Choroid plexus epithelial cell (primary cell): Measurements from ENCODE around the gene SFMBT2.

Experiments used
- DNase-seq: peaks from one replicate; pipeline ENCODE4 v3.0.0-alpha.2; 2010; ENCODE audit warnings: low read depth
- H3K4me3 ChIP-seq: 2 replicates; pipeline ENCODE4 v1.5.1; 2011; ENCODE audit warnings: low read depth, mild to moderate bottlenecking, control low read depth, low read length, moderate library complexity
- TF ChIP-seq, protein P1 (sequence below): conservative IDR thresholded peaks from 2 replicates; pipeline ENCODE4 v1.5.1; 2011; ENCODE audit warnings: low read depth, mild to moderate bottlenecking, control low read depth, inconsistent platforms, low read length, moderate library complexity

The SFMBT2 gene

DNA sequence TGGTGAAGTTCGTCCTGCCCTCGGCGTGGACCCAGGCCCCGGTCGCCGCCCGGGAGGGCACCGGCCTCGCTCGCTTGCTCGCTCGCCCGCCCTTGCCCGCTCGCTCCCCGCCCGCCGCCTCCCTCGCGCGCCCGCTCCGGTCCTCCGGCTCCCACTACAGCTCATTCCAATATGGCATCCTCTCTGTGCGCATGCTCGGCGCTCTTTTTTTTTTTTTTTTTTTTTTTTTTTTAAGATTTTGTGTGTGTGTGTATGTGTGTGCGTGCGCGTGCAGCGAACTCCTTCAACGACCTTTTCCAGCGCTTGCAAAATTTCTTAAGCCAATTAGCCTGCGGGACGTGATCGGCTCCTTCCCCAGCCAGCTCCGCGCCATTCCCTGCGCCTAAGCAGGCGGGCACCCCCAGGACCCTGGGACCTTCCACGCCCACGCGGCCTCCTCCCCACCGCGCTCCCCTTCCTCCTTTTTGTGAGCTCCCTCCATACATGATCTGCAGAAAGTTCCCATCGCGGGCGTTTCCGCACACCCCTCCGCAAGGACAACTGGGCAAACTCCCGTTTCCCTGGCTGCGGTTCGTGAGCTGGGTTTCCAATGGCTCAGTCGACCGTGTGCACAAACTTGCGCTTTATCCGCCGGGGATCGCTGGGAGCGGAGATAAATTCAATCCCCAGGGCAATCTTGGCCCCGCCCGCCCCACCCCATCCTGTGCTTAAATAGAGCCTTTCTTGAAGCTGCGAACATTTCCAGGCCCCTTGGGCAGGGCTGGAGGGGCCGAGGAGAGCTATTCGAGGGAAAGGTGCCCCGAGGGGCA is at the start of gene SFMBT2:
SFMBT2 (minus strand) TSS at position 173 of the 809 bp plus-strand sequence. CDS start 29,136 bp downstream, outside the sequence.
- DNase-seq: peak; percentile 55
- H3K4me3 ChIP-seq: peak within 1 kb of the TSS; percentile 52
- TF ChIP-seq, protein P1, sequence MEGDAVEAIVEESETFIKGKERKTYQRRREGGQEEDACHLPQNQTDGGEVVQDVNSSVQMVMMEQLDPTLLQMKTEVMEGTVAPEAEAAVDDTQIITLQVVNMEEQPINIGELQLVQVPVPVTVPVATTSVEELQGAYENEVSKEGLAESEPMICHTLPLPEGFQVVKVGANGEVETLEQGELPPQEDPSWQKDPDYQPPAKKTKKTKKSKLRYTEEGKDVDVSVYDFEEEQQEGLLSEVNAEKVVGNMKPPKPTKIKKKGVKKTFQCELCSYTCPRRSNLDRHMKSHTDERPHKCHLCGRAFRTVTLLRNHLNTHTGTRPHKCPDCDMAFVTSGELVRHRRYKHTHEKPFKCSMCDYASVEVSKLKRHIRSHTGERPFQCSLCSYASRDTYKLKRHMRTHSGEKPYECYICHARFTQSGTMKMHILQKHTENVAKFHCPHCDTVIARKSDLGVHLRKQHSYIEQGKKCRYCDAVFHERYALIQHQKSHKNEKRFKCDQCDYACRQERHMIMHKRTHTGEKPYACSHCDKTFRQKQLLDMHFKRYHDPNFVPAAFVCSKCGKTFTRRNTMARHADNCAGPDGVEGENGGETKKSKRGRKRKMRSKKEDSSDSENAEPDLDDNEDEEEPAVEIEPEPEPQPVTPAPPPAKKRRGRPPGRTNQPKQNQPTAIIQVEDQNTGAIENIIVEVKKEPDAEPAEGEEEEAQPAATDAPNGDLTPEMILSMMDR: peak; percentile 23

DNA sequence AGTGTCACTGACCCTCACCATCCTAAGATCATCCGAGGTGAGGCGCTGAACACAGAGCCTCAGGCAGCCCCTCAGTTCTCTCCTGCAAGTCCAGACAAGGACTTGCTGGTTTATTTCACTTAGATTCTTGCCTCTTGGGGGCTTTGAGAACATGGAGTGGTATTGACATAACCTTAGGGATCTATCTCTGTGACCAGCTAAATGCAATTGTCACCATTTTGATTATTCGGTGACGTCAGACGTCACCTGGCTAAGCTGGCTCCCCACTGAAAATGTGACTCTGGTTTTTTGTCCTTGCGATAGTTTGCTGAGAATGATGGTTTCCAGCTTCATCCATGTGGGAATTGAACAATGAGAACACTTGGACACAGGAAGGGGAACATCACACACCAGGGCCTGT is 49.2 kb upstream of the SFMBT2 start:
- TF ChIP-seq, protein P1: no peak
- DNase-seq: no peak
- H3K4me3 ChIP-seq: no peak overlapping the region

DNA sequence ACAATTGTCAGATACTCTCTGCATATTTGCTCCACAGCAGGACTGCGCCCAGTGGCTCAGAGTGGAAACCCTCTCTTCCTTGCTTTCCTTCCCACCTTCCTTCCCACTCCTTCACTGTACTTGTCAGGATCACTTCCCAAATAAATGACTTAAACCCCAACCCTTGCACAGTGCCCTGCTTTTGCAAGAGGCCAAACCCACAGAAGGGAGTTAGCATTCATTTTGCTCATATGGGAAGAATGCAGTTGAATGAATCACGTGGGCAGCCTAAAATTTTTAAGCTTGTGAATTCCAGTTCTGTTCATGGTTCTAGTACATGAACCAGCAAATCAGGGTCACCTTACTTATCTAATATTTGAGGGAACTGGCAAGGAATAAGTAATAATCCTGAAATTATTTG is 47.7 kb upstream of the SFMBT2 start:
- TF ChIP-seq, protein P1: no peak
- H3K4me3 ChIP-seq: no peak overlapping the region
- no peak for DNase-seq

DNA sequence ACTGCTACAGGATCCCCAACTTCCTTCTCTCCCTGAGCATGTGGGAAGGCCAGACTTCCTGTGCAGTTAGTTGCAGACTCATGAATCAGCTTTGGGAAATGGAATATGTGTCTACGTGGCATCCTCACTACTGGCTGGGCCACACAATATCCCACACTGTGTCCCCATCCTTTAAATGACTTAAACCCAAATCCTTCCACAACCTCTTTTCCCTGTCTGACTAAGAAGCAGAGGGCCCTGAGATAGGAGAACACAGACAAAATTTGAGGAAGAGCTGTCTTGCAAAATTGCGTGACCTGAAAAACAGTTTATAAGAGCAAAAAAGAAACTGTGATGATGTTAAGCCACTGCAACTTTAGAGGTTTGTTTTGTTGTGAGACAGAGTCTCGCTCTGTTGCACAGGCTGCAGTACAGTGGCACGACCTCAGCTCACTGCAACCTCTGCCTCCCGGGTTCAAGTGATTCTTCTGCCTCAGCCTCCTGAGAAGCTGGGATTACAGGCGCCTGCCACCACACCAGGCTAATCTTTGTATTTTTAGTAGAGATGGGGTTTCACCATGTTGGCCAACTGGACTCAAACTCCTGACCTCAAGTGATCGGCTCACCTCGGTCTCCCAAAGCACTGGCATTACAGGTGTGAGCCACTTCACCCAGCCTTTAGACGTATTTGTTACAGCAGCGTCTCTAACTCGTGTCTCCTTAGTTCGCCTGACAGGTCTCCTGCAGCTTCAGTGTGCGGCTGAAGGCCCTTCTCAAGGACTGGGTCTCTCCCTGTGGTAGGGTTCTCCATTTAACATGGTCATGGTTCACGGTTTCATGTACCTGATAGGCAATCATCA is 46.9 kb upstream of the SFMBT2 start:
- TF ChIP-seq, protein P1: no peak
- DNase-seq: no peak
- H3K4me3 ChIP-seq: no peak overlapping the region

DNA sequence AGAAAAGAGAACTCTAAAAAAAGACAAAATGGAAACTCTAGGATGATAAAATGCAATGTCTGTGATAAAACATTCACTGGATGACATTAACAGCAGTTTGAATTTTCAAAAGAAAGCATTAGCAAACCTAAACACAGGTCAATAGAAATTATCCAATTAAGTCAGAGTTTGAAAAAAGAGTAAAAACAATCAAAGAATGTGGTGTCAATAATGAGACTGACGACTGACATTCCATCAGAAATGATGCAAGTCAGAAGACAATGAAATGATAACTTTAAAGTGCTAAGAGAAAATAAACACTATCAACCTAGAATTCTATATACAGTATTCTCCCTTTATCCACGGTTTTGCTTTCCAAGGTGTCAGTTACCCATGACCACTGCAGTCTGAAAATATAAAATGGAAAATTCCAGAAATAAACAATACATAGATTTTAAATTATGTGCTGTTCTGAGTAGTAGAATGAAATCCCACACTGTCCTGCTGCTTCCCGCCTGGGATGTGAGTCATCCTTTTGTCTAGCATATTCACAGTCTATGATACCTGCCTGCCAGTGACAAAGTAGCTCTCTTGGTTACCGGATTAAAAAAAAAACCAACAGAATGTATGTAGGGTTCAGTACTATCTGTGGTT is 38.3 kb upstream of the SFMBT2 start:
- no peak for DNase-seq
- no peak overlapping the region for H3K4me3 ChIP-seq
- TF ChIP-seq, protein P1: no peak

DNA sequence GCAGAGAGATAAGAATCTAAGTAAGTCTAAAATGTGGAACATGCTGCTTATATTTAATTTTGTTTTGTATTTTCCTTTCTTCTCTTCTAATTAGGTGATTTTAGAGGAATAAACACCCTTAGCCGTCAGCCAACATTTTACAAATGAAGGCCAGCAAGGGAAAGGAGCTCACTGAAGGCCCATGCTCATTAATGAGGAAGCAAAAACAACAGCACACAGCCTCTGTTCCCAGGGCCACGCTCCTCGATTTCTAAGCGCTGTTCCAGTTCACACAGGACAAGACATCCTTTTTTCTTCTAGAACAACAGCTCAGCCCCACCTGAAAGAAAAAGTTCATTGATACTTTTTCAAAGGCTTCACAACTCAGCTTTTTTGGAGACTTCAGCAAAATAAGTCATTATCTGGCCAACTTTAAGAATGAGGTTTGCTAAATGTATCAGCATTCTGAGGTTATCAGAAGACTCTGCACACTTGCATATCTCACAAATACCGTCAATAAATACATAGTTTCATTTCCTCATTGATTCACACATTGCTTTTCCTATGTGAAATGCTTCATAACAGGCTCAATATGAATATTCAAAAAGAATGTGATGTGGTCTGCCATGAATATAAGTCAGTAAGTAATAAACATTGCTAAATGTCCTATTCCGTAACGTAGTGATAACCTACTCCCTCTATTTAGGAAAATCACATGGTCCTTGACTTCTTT is 34.8 kb upstream of the SFMBT2 start:
- no peak for DNase-seq

More for the DNA sequence above, 34.8 kb upstream of the SFMBT2 start:
- no peak overlapping the region for H3K4me3 ChIP-seq
- TF ChIP-seq, protein P1: no peak
